Heart left ventricle (tissue), 13 donors: Measurements from ENCODE around the gene SLC49A3.

Experiments
- CTCF ChIP-seq, 12 donors: fragments of 200-600 bp; sonication (generic) in 4 of 12; IDR thresholded peaks; one replicate each; pipeline versions ENCODE4 v1.5.0 to v1.8.0; 2018 to 2022; ENCODE audit warnings: antibody characterized with exemption in 12 of 12, mild to moderate bottlenecking in 5 of 12
- POLR2A ChIP-seq, 2 donors: fragments of 450-650 bp; IDR thresholded peaks; one replicate each; pipeline ENCODE4 v1.6.1; 2017; ENCODE audit warnings: antibody characterized with exemption in 2 of 2, mild to moderate bottlenecking in 2 of 2, moderate library complexity in 2 of 2
- donor health status: ischemic (EF 13 %, LVEDD 7.1; RV severe dilation, severe dysfunction).
- donor health status: DM: no; HTN: yes; CAD: no.
- donor health status: DM: no; HTN: no; CAD: no.
- donor health status: ischemic (EF 25% LVEDD 6.9; RV normal size, moderate dysfunction).
- donor health status: ischemic (EF 25% LVEDD 5.7; RV mildly dilated, moderate dysfunction).
- donor health status: ischemic (EF 35%, LVEDD 5.7; RV mildly dilated, moderate dysfunction).
- donor health status: nonischemic (EF 11% LVEDD 7.7; RV severe dilation, severe dysfunction).
- donor health status: DM: yes; HTN: yes; CAD: no.
- donor health status: PGD.
- donor health status: ischemic (EF 29% LVEDD 5.4; RV normal size, mild dysfunction).
- donor health status: nonischemic (EF 23%, LVEDD 6.1; RV moderate dilation, normal function).

- TF ChIP-seq CTCF (IDR thresholded peaks at IDR 0.05), result no peak
- TF ChIP-seq POLR2A (IDR thresholded peaks at IDR 0.05), result no peak
These were observed 7.9 kb downstream of the SLC49A3 start for GRCh38 chr4:680928-681645.
